ENCODE data around the gene FAIM2. TPM values are rescaled to one million over a fixed set of nuclear protein-coding genes. Genes with fewer than 3 reads are reported as not detected.
"Not testable (repeated sequence)": the region's sequence is repeated elsewhere in the genome, so short reads cannot be mapped to it uniquely, and the experiment has no call there.

FAIM2 gene
- total RNA-seq, 1 donor from 2014 or later = 0.18 TPM

- Histone ChIP-seq H3K79me2 (ENCODE audit: insufficient read depth, low read length) (no peaks in the 10 kb centered on the region), H3K27me3 (ENCODE audit: insufficient read depth, low read length) (peaks cover 8% of the 10 kb centered on the region), H3K4me2 (ENCODE audit: low read length) (no peak overlapping the region), H2AFZ (ENCODE audit: low read depth, low read length) (no peak overlapping the region), H4K20me1 (ENCODE audit: insufficient read depth, low read length) (no peaks in the 10 kb centered on the region), H3K9ac (ENCODE audit: low read length) (no peak overlapping the region), H3K4me3 (ENCODE audit: insufficient read depth, low read depth, low read length) (no peak overlapping the region), H3K36me3 (ENCODE audit: insufficient read depth, low read length) (no peaks in the 10 kb centered on the region), H3K9me3 (ENCODE audit: insufficient read depth, low read depth, low read length) (no peaks in the 10 kb centered on the region), H3K4me1 (ENCODE audit: insufficient read depth, low read length) (peaks cover 4% of the 10 kb centered on the region), H3K27ac (ENCODE audit: low read depth, low read length) (no peak overlapping the region)
- Mint-ChIP-seq H3K4me3 (ENCODE audit: unreplicated experiment) (no peak overlapping the region), H3K27ac (ENCODE audit: unreplicated experiment) (no peak overlapping the region), H3K4me1 (ENCODE audit: low read depth, unreplicated experiment) (peaks cover 13% of the 10 kb centered on the region), H3K36me3 (ENCODE audit: low read depth, unreplicated experiment) (no peaks in the 10 kb centered on the region), H3K9me3 (ENCODE audit: unreplicated experiment) (peaks cover 3% of the 10 kb centered on the region), H3K27me3 (ENCODE audit: low read depth, unreplicated experiment) (peaks cover 42% of the 10 kb centered on the region)
- no peak for TF ChIP-seq CTCF (IDR thresholded peaks at IDR 0.05; ENCODE audit: insufficient read depth, low read depth, low read length)
- TF ChIP-seq EZH2 (IDR thresholded peaks at IDR 0.05; ENCODE audit: insufficient read depth, low read length) = no peak
- DNase-seq (ENCODE audit: low read depth) (no peak), FAIRE-seq (no peak)
Measured at GRCh38 chr12:49863946-49864797, 39.5 kb downstream of the FAIM2 start.

GRCh38 chr12:49860921-49861320, 42.8 kb downstream of the FAIM2 start:
- FAIRE-seq; H3K4me2 ChIP-seq (ENCODE audit: low read length); H3K27me3 ChIP-seq (ENCODE audit: insufficient read depth, low read length); DNase-seq (ENCODE audit: low read depth); H3K9me3 Mint-ChIP-seq (ENCODE audit: unreplicated experiment); H3K27ac ChIP-seq (ENCODE audit: low read depth, low read length); H3K9me3 ChIP-seq (ENCODE audit: insufficient read depth, low read depth, low read length); H3K27ac Mint-ChIP-seq (ENCODE audit: unreplicated experiment); H3K4me3 ChIP-seq (ENCODE audit: insufficient read depth, low read depth, low read length); H2AFZ ChIP-seq (ENCODE audit: low read depth, low read length); H3K9ac ChIP-seq (ENCODE audit: low read length); H3K36me3 Mint-ChIP-seq (ENCODE audit: low read depth, unreplicated experiment); H3K36me3 ChIP-seq (ENCODE audit: insufficient read depth, low read length); H4K20me1 ChIP-seq (ENCODE audit: insufficient read depth, low read length); H3K4me1 ChIP-seq (ENCODE audit: insufficient read depth, low read length); H3K79me2 ChIP-seq (ENCODE audit: insufficient read depth, low read length); H3K4me3 Mint-ChIP-seq (ENCODE audit: unreplicated experiment); H3K4me1 Mint-ChIP-seq (ENCODE audit: low read depth, unreplicated experiment): not testable (repeated sequence)
- peaks cover 43% of the 10 kb centered on the region for H3K27me3 Mint-ChIP-seq (ENCODE audit: low read depth, unreplicated experiment)

- not testable (repeated sequence) for H3K27ac Mint-ChIP-seq (ENCODE audit: unreplicated experiment); H3K4me2 ChIP-seq (ENCODE audit: low read length); H3K4me1 Mint-ChIP-seq (ENCODE audit: low read depth, unreplicated experiment); H3K9me3 ChIP-seq (ENCODE audit: insufficient read depth, low read depth, low read length); DNase-seq (ENCODE audit: low read depth); H3K4me1 ChIP-seq (ENCODE audit: insufficient read depth, low read length); H3K9me3 Mint-ChIP-seq (ENCODE audit: unreplicated experiment); FAIRE-seq; H4K20me1 ChIP-seq (ENCODE audit: insufficient read depth, low read length); H3K9ac ChIP-seq (ENCODE audit: low read length); H2AFZ ChIP-seq (ENCODE audit: low read depth, low read length); H3K36me3 ChIP-seq (ENCODE audit: insufficient read depth, low read length); H3K4me3 ChIP-seq (ENCODE audit: insufficient read depth, low read depth, low read length); H3K79me2 ChIP-seq (ENCODE audit: insufficient read depth, low read length); H3K27ac ChIP-seq (ENCODE audit: low read depth, low read length); H3K36me3 Mint-ChIP-seq (ENCODE audit: low read depth, unreplicated experiment); H3K4me3 Mint-ChIP-seq (ENCODE audit: unreplicated experiment)
- H3K27me3 Mint-ChIP-seq (ENCODE audit: low read depth, unreplicated experiment) = peaks cover 31% of the 10 kb centered on the region
- H3K27me3 ChIP-seq (ENCODE audit: insufficient read depth, low read length) = peaks cover 23% of the 10 kb centered on the region
Measured at GRCh38 chr12:49855890-49856289, 47.8 kb downstream of the FAIM2 start.
